C4-2B (cell line): Measurements from ENCODE around the gene PCSK1.
"Not testable (repeated sequence)": the region's sequence is repeated elsewhere in the genome, so short reads cannot be mapped to it uniquely, and the experiment has no call there.

Experiments used
- H3K27ac ChIP-seq: fragments of 450-650 bp; 2 replicates; pipeline ENCODE4 v1.5.1; 2017
- CTCF ChIP-seq: fragments of 450-650 bp; conservative IDR thresholded peaks from 2 replicates; pipeline ENCODE4 v1.5.1; 2017; ENCODE audit warnings: mild to moderate bottlenecking
- ZFX ChIP-seq: fragments of 450-650 bp; IDR thresholded peaks from 2 replicates; pipeline ENCODE4 v1.6.1; 2017

Gene PCSK1

GRCh38 chr5:96372726-96373380 lies 60.2 kb downstream of the PCSK1 start:
- TF ChIP-seq ZFX = no peak
- no peak for TF ChIP-seq CTCF
- H3K27ac ChIP-seq = no peak overlapping the region

GRCh38 chr5:96370976-96371375 lies 62.1 kb downstream of the PCSK1 start:
- TF ChIP-seq ZFX (no peak), CTCF (no peak)
- H3K27ac ChIP-seq = no peak overlapping the region

- H3K27ac ChIP-seq = not testable (repeated sequence)
These were observed 65.7 kb downstream of the PCSK1 start for GRCh38 chr5:96367337-96367736.

- H3K27ac ChIP-seq = no peak overlapping the region
- no peak for TF ChIP-seq ZFX
- TF ChIP-seq CTCF = no peak
These were observed 78.8 kb downstream of the PCSK1 start for GRCh38 chr5:96354237-96354636.

- no peak overlapping the region for H3K27ac ChIP-seq
- TF ChIP-seq ZFX (no peak), CTCF (no peak)
These were observed 79.8 kb downstream of the PCSK1 start for GRCh38 chr5:96353220-96353619.

- no peak overlapping the region for H3K27ac ChIP-seq
- TF ChIP-seq CTCF (no peak), ZFX (no peak)
These were observed 82.4 kb downstream of the PCSK1 start for GRCh38 chr5:96350678-96351077.

- no peak overlapping the region for H3K27ac ChIP-seq
- TF ChIP-seq ZFX (no peak), CTCF (no peak)
These were observed 84.5 kb downstream of the PCSK1 start for GRCh38 chr5:96348536-96348935.
